ENCODE data around the gene CDC14C.

The CDC14C gene

GRCh38 chr7:48976850-48977249, 52.5 kb downstream of the CDC14C start:
- no peak for FAIRE-seq
